ENCODE results near the gene NUCB2.

Gene NUCB2

GRCh38 chr11:17272801-17273200 is 3.7 kb upstream of the NUCB2 start:
- no peak for FAIRE-seq

GRCh38 chr11:17273211-17273610 is 3.3 kb upstream of the NUCB2 start:
- no peak for FAIRE-seq

GRCh38 chr11:17273668-17274282 is 2.8 kb upstream of the NUCB2 start:
- FAIRE-seq, result no peak

- FAIRE-seq, result no peak
Observed at GRCh38 chr11:17275400-17276235, 921 bp upstream of the NUCB2 start.

- FAIRE-seq, result no peak
Observed at GRCh38 chr11:17277024-17277584, 565 bp downstream of the NUCB2 start.

- FAIRE-seq, result no peak
Observed at GRCh38 chr11:17280494-17281127, 4.1 kb downstream of the NUCB2 start.

- FAIRE-seq, result no peak
Observed at GRCh38 chr11:17286332-17286731, 9.8 kb downstream of the NUCB2 start.

GRCh38 chr11:17287058-17287457 is 10.5 kb downstream of the NUCB2 start:
- no peak for FAIRE-seq

GRCh38 chr11:17291710-17292109 is 15.2 kb downstream of the NUCB2 start:
- no peak for FAIRE-seq

- FAIRE-seq, result no peak
Observed at GRCh38 chr11:17293311-17293710, 16.8 kb downstream of the NUCB2 start.

- no peak for FAIRE-seq
Observed at GRCh38 chr11:17294033-17294432, 17.5 kb downstream of the NUCB2 start.

GRCh38 chr11:17296852-17297559 is 20.5 kb downstream of the NUCB2 start:
- peak; percentile 35 for FAIRE-seq

- no peak for FAIRE-seq
Observed at GRCh38 chr11:17298302-17298701, 21.8 kb downstream of the NUCB2 start.

- no peak for FAIRE-seq
Observed at GRCh38 chr11:17300372-17300771, 23.8 kb downstream of the NUCB2 start.

- FAIRE-seq, result no peak
Observed at GRCh38 chr11:17313349-17314231, 37.1 kb downstream of the NUCB2 start.

GRCh38 chr11:17314232-17314547 is 37.7 kb downstream of the NUCB2 start:
- FAIRE-seq, result no peak

- no peak for FAIRE-seq
Observed at GRCh38 chr11:17314904-17315426, 38.4 kb downstream of the NUCB2 start.

- no peak for FAIRE-seq
Observed at GRCh38 chr11:17328871-17329494, 52.4 kb downstream of the NUCB2 start.

- no peak for FAIRE-seq
Observed at GRCh38 chr11:17331669-17332068, 55.1 kb downstream of the NUCB2 start.

GRCh38 chr11:17333799-17334586 is 57.5 kb downstream of the NUCB2 start:
- FAIRE-seq, result no peak

GRCh38 chr11:17343257-17343656 is 66.7 kb downstream of the NUCB2 start:
- FAIRE-seq, result no peak
